Measurements from ENCODE around the gene IGF2BP3.

Gene IGF2BP3

DNA sequence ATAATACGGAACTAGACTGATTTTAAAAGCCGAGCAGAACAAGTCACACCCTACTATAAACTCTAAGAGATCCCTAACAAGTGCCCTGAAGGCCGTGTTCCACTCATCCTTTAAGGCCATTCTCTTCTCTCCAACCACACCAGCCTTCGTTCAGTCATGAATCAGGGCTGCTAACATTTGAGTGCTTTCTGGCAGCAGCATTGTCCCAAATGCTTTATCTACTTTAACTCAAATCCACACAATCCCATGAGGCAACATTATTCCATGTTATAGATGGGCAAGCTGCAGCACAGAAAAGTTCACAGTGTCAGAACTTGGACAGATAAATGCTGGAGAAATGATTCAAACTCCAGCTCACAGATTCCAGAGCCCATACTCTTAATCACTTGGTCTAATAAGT, 97.7 kb downstream of the IGF2BP3 start:
- DNase-seq, result no peak

GRCh38 chr7:23371654-23372053, 98.6 kb downstream of the IGF2BP3 start:
- DNase-seq, result no peak

- DNase-seq, result no peak
Measured at GRCh38 chr7:23369695-23370404, 100.4 kb downstream of the IGF2BP3 start.

- DNase-seq, result no peak
Measured at GRCh38 chr7:23369100-23369499, 101.2 kb downstream of the IGF2BP3 start.

DNA sequence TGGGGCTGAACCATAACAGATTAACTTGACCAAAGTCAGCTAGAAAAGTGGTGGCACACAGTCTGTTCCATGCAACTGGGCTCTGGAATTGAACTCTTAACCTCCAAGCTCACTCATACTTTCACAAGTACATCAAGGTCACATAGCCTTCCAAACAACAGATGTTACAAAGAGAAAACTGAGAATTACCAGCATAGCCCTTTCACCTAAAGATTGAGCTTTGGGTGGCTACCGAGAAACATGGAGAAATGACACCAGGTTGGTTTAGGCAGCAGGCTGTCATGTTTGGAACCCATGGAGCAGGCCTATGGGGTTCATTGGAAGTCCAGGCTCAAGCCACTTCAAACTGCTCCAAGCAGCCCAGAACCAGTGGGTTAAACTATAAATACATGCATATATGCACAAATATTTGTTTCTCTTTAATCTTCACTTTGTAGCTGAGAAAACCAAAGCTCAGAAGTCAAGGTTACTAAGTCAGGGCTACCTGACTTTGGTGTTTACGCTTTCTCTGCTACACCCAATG, 112.1 kb downstream of the IGF2BP3 start:
- DNase-seq, result no peak

- DNase-seq, result no peak
Measured at GRCh38 chr7:23357190-23358093, 112.8 kb downstream of the IGF2BP3 start.

DNA sequence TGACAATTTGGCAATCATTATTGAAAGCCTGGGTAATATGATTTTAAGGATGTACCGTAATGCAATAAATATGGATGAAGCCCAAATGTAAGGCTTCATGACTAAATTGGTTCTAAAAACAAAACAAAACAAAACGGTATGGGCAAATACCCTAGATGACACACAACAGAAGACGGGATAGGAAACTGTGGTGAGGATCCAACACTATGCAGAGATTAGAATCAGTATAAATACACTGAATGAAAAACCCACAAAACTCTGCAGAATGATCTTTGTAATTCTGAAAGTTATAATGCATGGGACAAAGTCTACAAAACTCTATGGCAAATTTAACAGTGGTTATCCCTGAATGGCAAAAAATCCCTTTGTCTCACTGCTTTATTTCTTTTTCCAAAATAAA, 113.6 kb downstream of the IGF2BP3 start:
- no peak for DNase-seq

DNA sequence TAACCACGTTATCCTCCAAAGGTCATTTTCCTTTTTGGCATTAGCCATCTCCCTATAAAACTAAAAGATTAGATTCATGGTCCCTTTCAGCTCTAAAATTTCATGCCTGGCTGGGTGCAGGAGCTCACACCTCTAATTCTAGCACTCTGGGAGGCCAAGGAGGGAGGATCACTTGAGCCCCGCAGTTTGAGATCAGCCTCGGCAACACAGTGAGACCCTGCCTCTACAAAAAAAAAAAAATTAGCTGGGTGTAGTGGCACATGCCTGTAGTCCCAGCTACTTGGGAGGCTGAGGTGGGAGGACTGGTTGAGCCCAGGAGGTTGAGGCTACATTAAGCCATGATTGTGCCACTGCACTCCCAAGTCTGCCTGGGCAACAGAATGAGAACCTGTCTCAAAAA, 114.1 kb downstream of the IGF2BP3 start:
- DNase-seq, result no peak

- DNase-seq, result no peak
Measured at GRCh38 chr7:23353172-23353571, 117.1 kb downstream of the IGF2BP3 start.

DNA sequence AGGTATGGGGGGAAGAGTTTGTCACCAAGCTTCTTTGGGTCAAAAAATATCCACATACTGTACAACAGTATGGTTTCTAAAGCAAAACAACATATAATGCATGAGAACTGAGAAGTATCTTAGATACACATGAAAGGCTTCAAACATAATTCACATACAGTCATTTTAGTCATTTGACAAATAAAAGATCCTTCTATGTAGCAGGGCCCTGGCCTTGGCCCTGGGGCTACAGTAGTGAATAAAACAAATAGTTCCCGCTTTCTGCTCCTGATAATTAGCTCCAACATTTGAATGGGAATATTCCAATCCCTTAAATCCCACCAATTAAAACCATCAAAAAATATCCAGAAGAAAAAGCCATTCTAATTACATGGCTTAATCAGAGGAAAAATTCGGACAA, 119.8 kb downstream of the IGF2BP3 start:
- no peak for DNase-seq

GRCh38 chr7:23349484-23350157, 120.7 kb downstream of the IGF2BP3 start:
- DNase-seq, result no peak

DNA sequence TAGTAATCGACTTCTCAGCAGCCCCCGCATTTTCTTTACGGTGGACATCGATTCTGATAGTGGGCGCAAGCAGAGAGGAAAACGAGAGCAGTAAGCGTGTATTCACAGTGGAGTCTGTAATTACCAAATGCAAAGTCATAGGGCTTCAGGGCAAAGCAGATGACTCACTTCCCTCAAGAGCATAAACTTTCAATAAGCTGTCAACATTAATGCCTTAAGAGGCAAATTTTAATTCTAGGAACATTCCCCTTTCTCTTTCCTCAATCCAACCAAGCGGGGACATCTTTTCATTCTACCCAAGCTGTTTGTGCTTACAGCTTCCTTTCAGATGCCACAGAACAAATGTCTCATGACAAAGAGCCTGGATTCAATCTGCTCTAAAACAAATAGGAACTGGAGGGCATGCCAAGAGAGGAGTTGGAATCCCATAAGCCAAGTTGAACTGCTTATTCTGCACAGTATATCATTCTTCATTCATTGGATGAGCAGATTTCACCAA, 122.6 kb downstream of the IGF2BP3 start:
- no peak for DNase-seq

- DNase-seq, result no peak
Measured at GRCh38 chr7:23347033-23347681, 123.1 kb downstream of the IGF2BP3 start.

DNA sequence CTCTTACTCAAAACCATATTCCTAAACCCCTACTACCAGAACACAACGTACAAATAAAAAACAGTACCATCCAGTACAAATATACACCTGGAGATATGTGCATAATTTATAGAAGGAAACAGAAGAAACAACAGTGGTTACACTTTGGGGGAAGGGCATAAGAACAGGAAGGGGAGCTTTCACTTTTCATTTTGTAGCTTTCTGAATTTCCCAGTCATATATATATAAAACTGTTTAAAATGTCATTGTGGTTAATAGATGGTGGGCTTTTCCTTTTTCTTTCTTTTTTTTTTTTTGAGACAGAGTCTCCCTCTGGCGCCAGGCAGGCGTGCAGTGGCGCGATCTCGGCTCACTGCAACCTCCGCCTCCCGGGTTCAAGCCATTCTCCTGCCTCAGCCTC, 124.0 kb downstream of the IGF2BP3 start:
- no peak for DNase-seq

- DNase-seq, result no peak
Measured at GRCh38 chr7:23345601-23346000, 124.7 kb downstream of the IGF2BP3 start.

GRCh38 chr7:23343806-23344475, 126.3 kb downstream of the IGF2BP3 start:
- no peak for DNase-seq

GRCh38 chr7:23343102-23343501, 127.2 kb downstream of the IGF2BP3 start:
- no peak for DNase-seq

- DNase-seq, result no peak
Measured at GRCh38 chr7:23341846-23342598, 128.3 kb downstream of the IGF2BP3 start.

- DNase-seq, result no peak
Measured at GRCh38 chr7:23338863-23339262, 131.4 kb downstream of the IGF2BP3 start.

- no peak for DNase-seq
Measured at GRCh38 chr7:23338439-23338838, 131.9 kb downstream of the IGF2BP3 start.

DNA sequence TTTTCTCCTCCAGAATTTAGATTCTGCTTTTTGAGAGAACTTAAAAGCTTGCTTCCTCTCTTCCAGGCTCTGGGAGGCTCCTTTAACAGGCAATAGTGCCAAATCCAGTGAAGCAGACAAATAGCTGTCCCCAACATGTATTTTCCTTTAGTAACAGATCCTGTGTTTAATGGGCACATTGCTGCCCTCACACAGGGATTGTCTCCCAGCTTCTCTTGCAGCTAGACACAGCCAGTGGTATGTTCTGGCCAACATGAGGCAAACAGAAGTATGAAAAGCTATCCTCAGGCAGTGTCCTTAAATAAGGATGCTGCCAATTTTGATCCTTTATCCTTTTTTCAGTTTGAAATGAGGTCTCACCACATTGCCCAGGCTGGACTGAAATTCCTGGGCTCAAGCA, 132.9 kb downstream of the IGF2BP3 start:
- DNase-seq, result no peak
